ENCODE measurements around the gene BEST3. TPM values are rescaled to one million over a fixed set of nuclear protein-coding genes. Genes with fewer than 3 reads are reported as not detected.
A peak's percentile ranks its signal among the peaks of the same experiment; 100 is the strongest.

BEST3 gene
- total and polyA plus RNA-seq, 2 experiments from 2014 or later: 0.34 to 0.60 TPM

DNA sequence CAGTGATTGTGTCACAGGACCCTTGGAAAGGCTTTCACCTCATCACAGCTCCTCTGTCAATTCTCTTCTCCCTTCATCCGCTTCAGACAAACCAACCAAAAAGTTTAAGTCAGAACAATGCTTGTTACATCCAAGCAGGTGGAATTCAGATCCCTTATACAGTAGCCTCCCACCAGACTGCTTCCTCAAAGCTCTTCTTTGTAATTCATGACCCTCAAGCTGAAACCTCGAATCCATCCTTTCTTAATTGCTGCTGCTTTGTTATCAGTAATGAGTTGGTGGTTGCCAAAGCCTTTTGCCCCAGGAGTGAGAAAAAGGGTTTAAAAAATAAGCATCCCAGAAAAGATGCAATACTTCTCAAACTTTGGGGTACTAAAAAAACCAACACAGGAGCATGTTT, 9.5 kb downstream of the BEST3 start:
- H3K4me2 ChIP-seq: no peak overlapping the region
- H3K79me2 ChIP-seq: no peaks in the 10 kb centered on the region
- H4K20me1 ChIP-seq (ENCODE audit: insufficient read depth, poor library complexity, severe bottlenecking): no peaks in the 10 kb centered on the region
- H3K27ac ChIP-seq: peak overlapping the region; percentile 69
- TF ChIP-seq EZH2phosphoT487 (IDR thresholded peaks at IDR 0.05; ENCODE audit: low read depth, severe bottlenecking, unreplicated experiment) (no peak), EZH2 (IDR thresholded peaks at IDR 0.05; ENCODE audit: borderline replicate concordance) (no peak), CTCF (IDR thresholded peaks at IDR 0.05; ENCODE audit: poor library complexity) (no peak)
- no peaks in the 10 kb centered on the region for H3K9me2 ChIP-seq (replicated peaks; ENCODE audit: insufficient read depth)
- DNase-seq (ENCODE audit: low spot score): no peak
- peaks cover 11% of the 10 kb centered on the region for H3K4me1 ChIP-seq (ENCODE audit: insufficient read depth)
- 73% methylated on average over 2 of the region's 2 CpGs for WGBS (ENCODE audit: low lambda C conversion rate, missing lambda C conversion rate)
- no peaks in the 10 kb centered on the region for H3K9me3 ChIP-seq (ENCODE audit: low read depth)
- H2AFZ ChIP-seq: peak overlapping the region; percentile 11
- H3K4me3 ChIP-seq: no peak overlapping the region
- no peaks in the 10 kb centered on the region for H3K36me3 ChIP-seq (replicated peaks; ENCODE audit: insufficient read depth, low read depth)
- no peaks in the 10 kb centered on the region for H3K27me3 ChIP-seq

- no peaks in the 10 kb centered on the region for H3K36me3 ChIP-seq (replicated peaks; ENCODE audit: insufficient read depth, low read depth)
These were observed 10.4 kb downstream of the BEST3 start for GRCh38 chr12:69688471-69689427.

DNA sequence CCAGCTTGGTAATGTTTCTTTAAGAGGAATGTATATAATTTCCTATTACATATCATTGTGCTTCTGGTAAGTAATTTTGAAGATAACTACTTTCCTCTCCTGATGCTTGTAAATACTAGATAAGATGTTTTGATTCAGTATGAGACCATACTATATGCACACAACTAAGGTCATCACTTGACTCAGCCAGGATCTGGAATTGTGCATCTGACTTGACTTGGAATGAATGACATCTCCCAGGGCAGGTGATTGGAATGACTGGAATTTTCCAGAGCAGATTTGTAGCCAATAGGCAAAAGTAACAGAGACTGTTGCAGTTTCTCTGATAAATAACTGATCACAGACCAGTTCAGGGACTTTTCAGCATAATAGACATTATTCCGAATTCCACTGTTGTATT, 11.1 kb downstream of the BEST3 start:
- H3K4me3 ChIP-seq: no peak overlapping the region
- H3K79me2 ChIP-seq: no peaks in the 10 kb centered on the region
- 75% methylated on average over 1 of the region's 1 CpG for whole genome bisulfite sequencing (ENCODE audit: low lambda C conversion rate, missing lambda C conversion rate)
- H3K27ac ChIP-seq: no peak overlapping the region
- no peaks in the 10 kb centered on the region for H3K9me3 ChIP-seq (ENCODE audit: low read depth)
- no peaks in the 10 kb centered on the region for H3K36me3 ChIP-seq (replicated peaks; ENCODE audit: insufficient read depth, low read depth)
- no peak for DNase-seq (ENCODE audit: low spot score)
- TF ChIP-seq CTCF (IDR thresholded peaks at IDR 0.05; ENCODE audit: poor library complexity) (no peak), EZH2 (IDR thresholded peaks at IDR 0.05; ENCODE audit: borderline replicate concordance) (no peak), EZH2phosphoT487 (IDR thresholded peaks at IDR 0.05; ENCODE audit: low read depth, severe bottlenecking, unreplicated experiment) (no peak)
- no peaks in the 10 kb centered on the region for H4K20me1 ChIP-seq (ENCODE audit: insufficient read depth, poor library complexity, severe bottlenecking)
- no peak overlapping the region for H2AFZ ChIP-seq
- H3K4me2 ChIP-seq: no peak overlapping the region
- no peaks in the 10 kb centered on the region for H3K27me3 ChIP-seq
- H3K4me1 ChIP-seq (ENCODE audit: insufficient read depth): peaks cover 11% of the 10 kb centered on the region
- H3K9me2 ChIP-seq (replicated peaks; ENCODE audit: insufficient read depth): no peaks in the 10 kb centered on the region

More at GRCh38 chr12:69688471-69689427, 10.4 kb downstream of the BEST3 start:
- H3K9me3 ChIP-seq (ENCODE audit: low read depth): no peaks in the 10 kb centered on the region
- H2AFZ ChIP-seq: peak overlapping the region; percentile 11
- peak overlapping the region; percentile 8 for H3K4me2 ChIP-seq
- no peaks in the 10 kb centered on the region for H3K9me2 ChIP-seq (replicated peaks; ENCODE audit: insufficient read depth)
- H3K27ac ChIP-seq: peak overlapping the region; percentile 69
- DNase-seq (ENCODE audit: low spot score): peak; percentile 86
- no peaks in the 10 kb centered on the region for H4K20me1 ChIP-seq (ENCODE audit: insufficient read depth, poor library complexity, severe bottlenecking)
- TF ChIP-seq CTCF (IDR thresholded peaks at IDR 0.05; ENCODE audit: poor library complexity): no peak
- no peak for TF ChIP-seq EZH2phosphoT487 (IDR thresholded peaks at IDR 0.05; ENCODE audit: low read depth, severe bottlenecking, unreplicated experiment)
- no peak for TF ChIP-seq EZH2 (IDR thresholded peaks at IDR 0.05; ENCODE audit: borderline replicate concordance)
- no peaks in the 10 kb centered on the region for H3K79me2 ChIP-seq
- H3K4me3 ChIP-seq: no peak overlapping the region
- WGBS (ENCODE audit: low lambda C conversion rate, missing lambda C conversion rate): 40% methylated on average over 14 of the region's 14 CpGs
- no peaks in the 10 kb centered on the region for H3K27me3 ChIP-seq
- H3K4me1 ChIP-seq (ENCODE audit: insufficient read depth): peaks cover 11% of the 10 kb centered on the region

Measured in hepatocyte (in vitro differentiated cells).